Left ventricle myocardium superior (tissue), 1 donor: Measurements from ENCODE around the gene CYP1A1. TPM values are rescaled to one million over a fixed set of nuclear protein-coding genes. Genes with fewer than 3 reads are reported as not detected.
A peak's percentile ranks its signal among the peaks of the same experiment; 100 is the strongest.

ENCODE experiments used
- ATAC-seq: fragments of 200-7000 bp; cut with Tn5 transposase; one replicate; pipeline ENCODE4 v1.9.1; 2020; ENCODE audit warnings: mild to moderate bottlenecking, moderate library complexity
- DNase-seq: peaks from one replicate; pipeline ENCODE4 v3.0.0-alpha.2; 2020
- intact Hi-C: fragments of 100-400 bp; cut with micrococcal nuclease; formaldehyde crosslinking; loops from one replicate; pipeline ENCODE4 v1.11.0; 2022
- long read RNA-seq: library from polyadenylated mRNA; unstranded; transcript quantifications from one replicate; pipeline ENCODE4 v2.0.0, GENCODE V29; 2021
- total RNA-seq: library from RNA; stranded (reverse); fragmentation: NEBNext Ultra II Directional; extraction: Animal tissue kit (Norgen Biotek cat#: 25700); gene quantifications from one replicate; pipeline ENCODE4 v1.2.1, GENCODE V29; 2021
- donor health status: DM: no; HTN: yes; CAD: no; lungs with severe emphysema.

Gene CYP1A1
- total RNA-seq, result 0.45 TPM
- long read RNA-seq, partial matches to known transcripts, result 1 of 3 reads
- long read RNA-seq, other reads (novel, unspliced or antisense), result 0 of 3 reads

- DNase-seq (peak; percentile 55), ATAC-seq (peak; percentile 69)
- intact Hi-C loops, result no loop called here
Observed at GRCh38 chr15:74725225-74725774, at the start of gene CYP1A1. TSS of gene CYP1A1 (minus strand) at chr15:74725528. CDS start at chr15:74723097, 2,431 bp downstream.

DNA sequence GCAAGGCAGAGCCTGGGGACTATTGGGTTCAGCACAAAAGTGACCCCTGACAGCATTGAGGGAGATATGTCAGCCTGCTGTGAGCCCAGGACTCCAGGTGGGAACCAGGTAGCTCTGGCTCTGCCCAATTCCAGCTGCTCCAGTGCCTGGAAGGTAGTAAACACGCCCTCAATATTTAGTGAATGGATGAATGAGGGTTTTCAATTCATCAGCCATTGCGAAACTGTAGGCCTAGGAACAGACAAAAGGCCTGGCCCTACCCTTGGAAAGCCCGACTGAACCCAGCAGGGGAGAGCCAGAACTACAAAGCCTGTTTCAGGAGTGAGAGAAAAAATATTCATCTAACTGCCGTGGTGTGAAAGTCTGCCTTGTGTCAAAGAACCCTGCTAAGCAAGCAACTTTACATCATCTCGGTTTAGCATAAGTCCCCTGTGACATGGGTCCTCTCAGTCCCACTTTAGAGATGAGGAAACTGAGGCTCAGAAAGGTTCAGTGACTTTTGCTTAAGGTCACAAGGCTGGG lies 48.5 kb upstream of the CYP1A1 start:
- intact Hi-C loops, result loop anchor here (5.0 kb wide), 1 partner anchor 179 kb away; no protein-coding TSS in a partner anchor
- DNase-seq (no peak), ATAC-seq (no peak)

- intact Hi-C loops, result loop anchor here (5.0 kb wide), 1 partner anchor 179 kb away; no protein-coding TSS in a partner anchor
- ATAC-seq, result no peak
Observed at GRCh38 chr15:74773329-74773728, 48.0 kb upstream of the CYP1A1 start.

DNA sequence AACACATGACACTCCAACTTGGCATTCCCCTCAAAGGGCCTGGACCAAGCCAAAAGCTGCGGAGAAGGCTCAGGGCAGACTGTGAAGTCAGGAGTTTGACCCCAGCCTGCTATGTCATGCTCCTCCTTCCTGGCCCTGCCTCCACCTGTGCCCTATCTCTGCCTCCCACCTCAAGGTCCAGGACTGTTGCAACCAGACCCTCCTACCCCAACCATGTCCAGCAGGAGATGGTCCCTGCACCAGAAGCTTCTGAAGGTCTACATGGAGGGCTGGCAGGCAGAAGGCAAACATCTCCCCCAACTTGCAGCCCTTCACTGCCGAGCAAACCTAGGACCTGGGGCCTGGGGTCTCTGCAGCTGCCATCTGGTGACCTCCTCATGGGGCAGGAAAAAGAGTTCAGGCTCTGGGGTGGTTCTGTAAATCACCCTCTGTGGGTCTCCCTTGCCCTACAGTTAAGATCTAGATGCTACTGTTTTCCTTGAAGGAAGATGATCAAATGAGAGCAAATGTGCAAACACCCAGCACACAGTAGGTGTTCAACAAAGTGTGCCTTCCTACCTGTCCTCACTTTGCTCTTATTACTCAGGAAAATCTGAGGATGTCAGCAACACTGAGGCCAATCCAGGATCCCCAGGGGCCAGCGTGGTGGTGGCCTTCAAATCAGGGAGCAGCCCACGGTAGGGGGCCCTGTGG lies 45.0 kb upstream of the CYP1A1 start:
- ATAC-seq, result no peak

More at GRCh38 chr15:74773329-74773728, 48.0 kb upstream of the CYP1A1 start:
- DNase-seq, result no peak

DNA sequence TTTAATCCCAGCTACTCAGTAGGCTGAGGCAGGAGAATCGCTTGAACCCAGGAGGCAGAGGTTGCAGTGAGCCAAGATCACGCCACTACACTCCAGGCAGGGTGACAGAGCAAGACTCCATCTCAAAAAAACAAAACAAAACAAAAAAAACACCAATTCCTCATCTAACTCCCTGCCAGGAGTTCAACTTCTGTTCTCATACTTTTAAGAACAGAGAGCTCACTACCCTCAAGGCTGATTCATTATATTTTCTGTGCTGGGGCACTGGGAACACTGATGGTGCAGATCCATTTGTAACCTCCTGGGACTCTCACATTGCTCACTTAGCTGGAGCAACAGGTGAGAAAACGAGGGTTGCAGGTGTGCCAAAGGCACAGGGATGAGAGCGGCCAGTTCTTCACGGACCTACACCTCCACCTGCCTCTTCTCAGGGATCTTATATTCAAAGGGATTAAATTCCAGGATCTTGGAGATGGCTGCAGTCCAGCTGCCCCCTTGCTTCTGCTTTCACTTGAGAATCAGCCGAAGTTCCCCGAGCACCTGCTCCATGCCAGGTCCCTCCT lies 44.2 kb upstream of the CYP1A1 start:
- intact Hi-C loops, result loop anchor here (5.0 kb wide), 2 partner anchors 132 to 183 kb away; no protein-coding TSS in a partner anchor
- no peak for ATAC-seq
- DNase-seq, result no peak

More for the DNA sequence above, 45.0 kb upstream of the CYP1A1 start:
- intact Hi-C loops, result loop anchor here (5.0 kb wide), 1 partner anchor 182 kb away; no protein-coding TSS in a partner anchor
- no peak for DNase-seq

GRCh38 chr15:74768771-74769342 lies 43.5 kb upstream of the CYP1A1 start:
- intact Hi-C loops, result loop anchor here (5.0 kb wide), 1 partner anchor 132 kb away; no protein-coding TSS in a partner anchor
- DNase-seq, result peak; percentile 70
- ATAC-seq, result peak; percentile 54

DNA sequence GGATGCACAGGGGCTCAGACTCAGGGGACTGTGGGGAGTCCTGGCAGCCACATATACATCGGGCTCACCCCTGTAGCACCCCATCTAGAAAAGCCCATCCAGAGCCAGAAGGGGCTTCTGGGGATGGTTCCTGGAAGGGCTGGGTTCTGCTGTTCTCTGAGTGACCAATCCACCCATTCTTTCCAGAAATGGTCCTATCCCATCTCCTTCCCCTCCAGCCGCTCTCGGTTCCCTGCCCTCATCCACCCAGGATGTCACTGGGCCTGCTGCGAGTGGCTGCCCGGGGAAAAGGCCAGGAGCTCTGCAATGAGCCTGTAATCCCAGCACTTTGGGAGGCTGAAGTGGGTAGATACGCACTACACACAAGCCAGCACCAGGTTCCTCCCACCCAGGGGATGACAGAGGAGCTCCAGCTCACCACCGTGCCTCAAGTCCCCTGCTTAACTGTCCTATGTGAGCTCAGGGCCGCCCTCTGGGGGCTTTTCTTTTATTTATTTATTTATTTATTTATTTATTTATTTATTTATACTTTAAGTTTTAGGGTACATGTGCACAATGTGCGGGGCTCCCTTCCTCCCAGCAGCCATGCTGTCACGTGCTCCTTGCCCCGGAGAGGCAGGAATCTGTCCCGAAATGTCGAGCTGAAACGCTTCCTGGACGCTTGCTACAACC lies 42.9 kb upstream of the CYP1A1 start:
- ATAC-seq, result no peak
- intact Hi-C loops, result loop anchor here (5.0 kb wide), 1 partner anchor 131 kb away; no protein-coding TSS in a partner anchor
- DNase-seq, result no peak

DNA sequence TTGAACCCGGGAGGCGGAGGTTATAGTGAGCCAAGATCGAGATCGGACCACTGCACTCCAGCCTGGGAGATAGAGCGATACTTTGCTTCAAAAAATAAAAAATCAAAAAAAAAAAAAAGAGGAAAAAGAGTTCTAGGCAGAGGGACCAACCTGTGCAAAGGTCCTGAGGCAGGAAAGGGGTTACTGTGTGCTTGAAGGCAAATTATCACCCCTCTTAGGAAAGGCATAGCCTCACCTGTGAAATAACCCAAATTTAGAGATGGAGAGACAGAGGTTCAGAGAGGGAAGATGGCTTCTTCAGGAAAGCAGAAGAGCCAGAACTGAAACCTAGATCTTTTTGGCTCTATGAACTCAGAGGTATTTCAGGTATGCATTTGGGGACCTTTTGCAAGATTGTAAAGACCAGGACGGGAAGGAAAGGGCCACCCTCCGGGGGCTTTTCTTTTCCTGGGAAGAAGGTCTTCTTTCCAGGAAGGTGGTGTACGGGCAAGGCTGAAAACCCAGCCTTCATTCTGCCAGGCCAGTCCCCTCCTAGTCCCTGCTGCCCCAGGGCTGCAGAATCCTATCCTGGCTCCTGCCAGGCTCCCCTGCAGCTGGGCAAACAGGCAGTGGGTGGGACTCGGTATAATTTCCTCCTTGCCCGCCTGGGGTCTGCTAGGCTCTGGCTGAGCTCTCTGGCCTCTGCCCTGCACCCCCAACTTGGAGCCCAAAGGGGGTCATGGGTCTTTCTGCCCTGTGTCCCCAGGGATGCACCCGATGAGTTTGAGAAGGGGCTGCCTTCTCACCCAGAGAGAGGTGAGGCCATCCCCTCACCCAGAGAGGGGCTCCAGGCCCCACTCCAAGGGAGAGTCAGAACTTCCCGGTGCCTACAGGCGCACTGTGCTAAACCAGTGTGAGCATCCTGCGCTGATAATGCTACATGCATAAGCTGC lies 42.1 kb upstream of the CYP1A1 start:
- intact Hi-C loops, result loop anchor here (5.0 kb wide), 1 partner anchor 130 kb away; no protein-coding TSS in a partner anchor
- DNase-seq (no peak), ATAC-seq (no peak)

DNA sequence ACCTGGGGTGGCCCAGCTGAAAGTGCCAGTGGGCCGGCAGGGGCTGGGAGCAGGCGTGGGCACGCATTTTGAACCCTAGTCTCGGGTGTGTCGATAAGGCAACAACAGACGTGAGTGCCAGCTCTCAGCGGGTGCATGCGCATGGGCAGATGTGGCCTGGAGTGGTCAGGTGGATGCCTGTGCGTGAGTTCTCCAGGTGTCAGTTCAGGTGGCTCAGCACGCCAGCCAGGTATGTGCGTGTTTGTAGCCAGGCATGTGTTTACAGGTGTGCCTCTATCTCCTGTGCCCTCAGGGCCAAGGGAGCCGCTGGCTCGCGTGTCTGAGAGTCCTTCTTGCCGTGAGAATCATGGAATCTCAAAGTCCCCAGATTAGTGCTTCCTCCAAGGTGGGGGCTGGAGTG lies 38.1 kb upstream of the CYP1A1 start:
- DNase-seq, result no peak
- intact Hi-C loops, result no loop called here

DNA sequence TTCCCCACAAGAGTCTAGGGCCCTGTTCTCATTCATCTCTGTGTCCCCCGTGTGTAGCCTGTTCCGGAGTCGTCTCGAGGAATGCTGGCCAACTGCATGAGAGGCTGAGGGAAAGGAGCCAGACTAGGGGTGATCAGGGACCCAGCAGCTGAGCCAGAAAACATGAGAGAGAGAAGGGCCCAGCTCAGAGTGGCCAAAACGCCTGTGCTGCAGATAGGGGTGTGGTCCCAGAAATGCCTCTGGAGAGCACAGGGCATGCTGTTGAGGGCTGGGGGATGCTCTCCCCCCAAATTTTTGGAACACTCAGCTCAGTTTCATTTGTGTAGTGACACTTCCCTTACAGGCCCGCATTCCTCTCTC lies 37.4 kb upstream of the CYP1A1 start:
- ATAC-seq, result peak; percentile 54
- intact Hi-C loops, result no loop called here

More for the DNA sequence above, 38.1 kb upstream of the CYP1A1 start:
- no peak for ATAC-seq

GRCh38 chr15:74758736-74759135 lies 33.4 kb upstream of the CYP1A1 start:
- DNase-seq (no peak), ATAC-seq (no peak)
- intact Hi-C loops, result no loop called here

More for the DNA sequence above, 37.4 kb upstream of the CYP1A1 start:
- no peak for DNase-seq

DNA sequence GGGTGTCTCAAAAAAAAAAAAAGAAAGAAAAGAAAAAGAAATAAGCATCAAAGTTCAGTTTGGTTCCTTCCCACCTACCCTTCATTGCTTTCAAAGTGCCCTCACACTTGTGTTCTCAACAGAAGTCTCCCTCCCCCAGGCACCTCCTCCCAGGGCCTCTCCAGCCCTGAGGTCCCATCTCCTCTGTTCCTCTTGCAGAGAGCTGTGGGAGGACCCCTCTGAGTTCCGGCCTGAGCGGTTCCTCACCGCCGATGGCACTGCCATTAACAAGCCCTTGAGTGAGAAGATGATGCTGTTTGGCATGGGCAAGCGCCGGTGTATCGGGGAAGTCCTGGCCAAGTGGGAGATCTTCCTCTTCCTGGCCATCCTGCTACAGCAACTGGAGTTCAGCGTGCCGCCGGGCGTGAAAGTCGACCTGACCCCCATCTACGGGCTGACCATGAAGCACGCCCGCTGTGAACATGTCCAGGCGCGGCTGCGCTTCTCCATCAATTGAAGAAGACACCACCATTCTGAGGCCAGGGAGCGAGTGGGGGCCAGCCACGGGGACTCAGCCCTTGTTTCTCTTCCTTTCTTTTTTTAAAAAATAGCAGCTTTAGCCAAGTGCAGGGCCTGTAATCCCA lies 29.4 kb upstream of the CYP1A1 start:
- intact Hi-C loops, result no loop called here
- ATAC-seq (no peak), DNase-seq (no peak)

DNA sequence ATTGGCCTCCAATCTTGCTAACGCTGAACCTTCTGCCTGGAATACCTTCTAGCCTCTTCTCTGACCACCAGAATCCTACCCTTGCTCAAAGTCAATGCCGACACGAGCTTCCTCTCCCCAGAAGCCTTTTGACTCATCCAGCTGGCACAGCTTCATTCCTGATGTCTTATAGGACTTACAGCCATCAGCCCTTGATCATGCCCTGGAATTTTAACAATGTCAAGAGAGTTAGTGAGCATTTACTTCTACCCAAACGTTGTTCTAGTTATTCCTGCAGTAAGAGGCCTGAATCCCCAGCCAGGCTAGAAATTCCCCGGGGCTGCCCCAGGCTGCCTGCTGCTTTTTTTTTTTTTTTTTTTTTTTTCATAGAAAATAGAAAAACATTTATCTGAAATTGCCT lies 27.2 kb upstream of the CYP1A1 start:
- intact Hi-C loops, result no loop called here
- DNase-seq (no peak), ATAC-seq (no peak)

- no peak for DNase-seq
- intact Hi-C loops, result no loop called here
- ATAC-seq, result no peak
Observed at GRCh38 chr15:74752011-74752410, 26.7 kb upstream of the CYP1A1 start.

- DNase-seq (no peak), ATAC-seq (no peak)
- intact Hi-C loops, result no loop called here
Observed at GRCh38 chr15:74750751-74751150, 25.4 kb upstream of the CYP1A1 start.

GRCh38 chr15:74749832-74750231 lies 24.5 kb upstream of the CYP1A1 start:
- DNase-seq, result no peak
- no peak for ATAC-seq
- intact Hi-C loops, result no loop called here

GRCh38 chr15:74748322-74748946 lies 23.1 kb upstream of the CYP1A1 start, which contains the start of gene CYP1A2:
TSS of gene CYP1A2 (plus strand) at chr15:74748845. CDS start at chr15:74749739, 894 bp downstream.
- ATAC-seq (no peak), DNase-seq (no peak)
- intact Hi-C loops, result no loop called here
